Smooth muscle cell (in vitro differentiated cells): Measurements from ENCODE around the gene BIK. TPM values are rescaled to one million over a fixed set of nuclear protein-coding genes. Genes with fewer than 3 reads are reported as not detected.

Experiments used
- DNase-seq: peaks from one replicate; lab custom pipeline; 2025; ENCODE audit not compliant: unreplicated experiment; lab: John Stamatoyannopoulos, UW
- H2AFZ ChIP-seq: fragments of 200-600 bp; sonication (generic); 2 replicates; pipeline ENCODE4 v1.6.0; 2016; ENCODE audit warnings: antibody characterized with exemption, low read depth, mild to moderate bottlenecking
- H3F3A ChIP-seq: fragments of 200-600 bp; sonication (generic); 2 replicates; pipeline ENCODE4 v1.6.0; 2017; ENCODE audit warnings: antibody characterized with exemption, low read depth
- H3K27ac ChIP-seq: fragments of 200-600 bp; sonication (generic); 2 replicates; pipeline ENCODE4 v1.5.1; 2016; ENCODE audit warnings: low read depth, mild to moderate bottlenecking
- H3K27me3 ChIP-seq: fragments of 200-600 bp; sonication (generic); 2 replicates; pipeline ENCODE4 v1.6.1; 2016; ENCODE audit warnings: low read depth, mild to moderate bottlenecking
- H3K36me3 ChIP-seq: fragments of 200-600 bp; sonication (generic); 2 replicates; pipeline ENCODE4 v1.5.1; 2016; ENCODE audit warnings: low read depth
- H3K4me1 ChIP-seq: fragments of 200-600 bp; sonication (generic); 2 replicates; pipeline ENCODE4 v1.5.1; 2016; ENCODE audit warnings: low read depth
- H3K4me2 ChIP-seq: fragments of 200-600 bp; sonication (generic); 2 replicates; pipeline ENCODE4 v1.6.0; 2016; ENCODE audit warnings: mild to moderate bottlenecking
- H3K4me3 ChIP-seq: fragments of 200-600 bp; sonication (generic); 2 replicates; pipeline ENCODE4 v1.5.1; 2016; ENCODE audit warnings: mild to moderate bottlenecking
- H3K79me2 ChIP-seq: fragments of 200-600 bp; sonication (generic); 2 replicates; pipeline ENCODE4 v1.6.0; 2016; ENCODE audit warnings: low read depth, mild to moderate bottlenecking
- H3K9ac ChIP-seq: fragments of 200-600 bp; sonication (generic); 2 replicates; pipeline ENCODE4 v1.6.0; 2016; ENCODE audit warnings: low read depth
- H3K9me3 ChIP-seq: fragments of 200-600 bp; sonication (generic); replicated peaks from 2 replicates; pipeline ENCODE4 v1.5.1; 2016; ENCODE audit warnings: low read depth
- H4K20me1 ChIP-seq: fragments of 200-600 bp; sonication (generic); 2 replicates; pipeline ENCODE4 v1.6.0; 2016; ENCODE audit warnings: low read depth
- WGBS: methylation state at CpG from one replicate; pipeline ENCODE4 v1.1.7; 2016; ENCODE audit warnings: low lambda C conversion rate; 5-methylcytosine and 5-hydroxymethylcytosine counted together
- polyA plus RNA-seq: library from polyadenylated mRNA; unstranded; fragments of >200 nt; fragmentation: Nextera tagmentation; extraction: Ambion mirVana; gene quantifications from 2 replicates; pipeline ENCODE4 v1.2.1, GENCODE V29; 2016
- total RNA-seq: library from RNA; depleted of rRNA; stranded (reverse); fragments of >200 nt; gene quantifications from 2 replicates; pipeline ENCODE4 v1.2.3, GENCODE V29; 2014
- TF ChIP-seq, protein P1 (sequence below): fragments of 200-600 bp; sonication (generic); IDR thresholded peaks from 2 replicates; pipeline ENCODE4 v1.5.1; 2017; ENCODE audit warnings: borderline replicate concordance, mild to moderate bottlenecking, antibody characterized with exemption; ENCODE audit not compliant: insufficient read depth, poor library complexity, severe bottlenecking

Gene BIK
- total and polyA plus RNA-seq, 2 experiments from 2014 or later = 1.9 to 3.9 TPM

DNA sequence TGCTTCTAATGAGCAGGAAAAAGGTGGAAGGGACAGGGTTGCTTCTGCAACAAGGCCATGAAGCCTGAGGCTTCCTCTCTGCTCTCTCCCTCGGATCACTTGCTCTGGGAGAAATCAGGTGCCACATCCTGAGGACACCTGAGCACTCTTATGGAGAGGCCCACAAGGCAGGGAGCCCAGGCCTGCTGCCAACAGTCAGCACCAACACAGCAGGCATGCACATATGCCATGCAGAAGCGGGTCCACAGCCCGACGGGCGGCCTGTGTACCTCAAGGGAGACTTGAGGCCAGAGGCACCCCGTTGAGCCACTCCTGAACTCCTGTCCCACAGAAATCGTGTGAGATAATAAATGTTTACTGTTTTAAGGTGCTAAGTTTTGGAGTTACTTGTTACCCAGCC, 66.9 kb downstream of the BIK start:
- no peaks in the 10 kb centered on the region for H4K20me1 ChIP-seq
- H3K36me3 ChIP-seq = no peaks in the 10 kb centered on the region
- no peaks in the 10 kb centered on the region for H3K27me3 ChIP-seq
- 96% methylated on average over 7 of the region's 7 CpGs for WGBS
- H3K9me3 ChIP-seq = no peaks in the 10 kb centered on the region
- no peak overlapping the region for H3K4me2 ChIP-seq
- no peak for DNase-seq
- H3K4me1 ChIP-seq = no peaks in the 10 kb centered on the region
- no peak overlapping the region for H2AFZ ChIP-seq
- no peak overlapping the region for H3K27ac ChIP-seq
- TF ChIP-seq, protein P1, sequence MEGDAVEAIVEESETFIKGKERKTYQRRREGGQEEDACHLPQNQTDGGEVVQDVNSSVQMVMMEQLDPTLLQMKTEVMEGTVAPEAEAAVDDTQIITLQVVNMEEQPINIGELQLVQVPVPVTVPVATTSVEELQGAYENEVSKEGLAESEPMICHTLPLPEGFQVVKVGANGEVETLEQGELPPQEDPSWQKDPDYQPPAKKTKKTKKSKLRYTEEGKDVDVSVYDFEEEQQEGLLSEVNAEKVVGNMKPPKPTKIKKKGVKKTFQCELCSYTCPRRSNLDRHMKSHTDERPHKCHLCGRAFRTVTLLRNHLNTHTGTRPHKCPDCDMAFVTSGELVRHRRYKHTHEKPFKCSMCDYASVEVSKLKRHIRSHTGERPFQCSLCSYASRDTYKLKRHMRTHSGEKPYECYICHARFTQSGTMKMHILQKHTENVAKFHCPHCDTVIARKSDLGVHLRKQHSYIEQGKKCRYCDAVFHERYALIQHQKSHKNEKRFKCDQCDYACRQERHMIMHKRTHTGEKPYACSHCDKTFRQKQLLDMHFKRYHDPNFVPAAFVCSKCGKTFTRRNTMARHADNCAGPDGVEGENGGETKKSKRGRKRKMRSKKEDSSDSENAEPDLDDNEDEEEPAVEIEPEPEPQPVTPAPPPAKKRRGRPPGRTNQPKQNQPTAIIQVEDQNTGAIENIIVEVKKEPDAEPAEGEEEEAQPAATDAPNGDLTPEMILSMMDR = no peak
- no peaks in the 10 kb centered on the region for H3K79me2 ChIP-seq
- no peaks in the 10 kb centered on the region for H3F3A ChIP-seq
- H3K4me3 ChIP-seq = no peak overlapping the region
- no peak overlapping the region for H3K9ac ChIP-seq

Other genes starting within 250 kb of the BIK start
- 26.3 and 34.7 TPM in 2 replicates for gene PACSIN2, start 95.6 kb upstream of the BIK start, total RNA-seq
- gene PACSIN2, start 95.6 kb upstream of the BIK start, polyA plus RNA-seq = 41.1 and 53.9 TPM in 2 replicates
- 12.7 and 16.2 TPM in 2 replicates for gene TTLL1, start 21.4 kb upstream of the BIK start, total RNA-seq
- 14.6 and 17.7 TPM in 2 replicates for gene TTLL1, start 21.4 kb upstream of the BIK start, polyA plus RNA-seq
- 8.2 and 9.3 TPM in 2 replicates for gene MCAT, start 32.6 kb downstream of the BIK start, total RNA-seq
- gene MCAT, start 32.6 kb downstream of the BIK start, polyA plus RNA-seq = 15.3 and 16.1 TPM in 2 replicates
- gene TSPO, start 40.8 kb downstream of the BIK start, total RNA-seq = 154 and 170 TPM in 2 replicates
- gene TSPO, start 40.8 kb downstream of the BIK start, polyA plus RNA-seq = 234 and 251 TPM in 2 replicates
- 19.1 and 23.5 TPM in 2 replicates for gene TTLL12, start 76.4 kb downstream of the BIK start, total RNA-seq
- 31.6 and 39.1 TPM in 2 replicates for gene TTLL12, start 76.4 kb downstream of the BIK start, polyA plus RNA-seq
- 5.1 and 13.4 TPM in 2 replicates for gene SCUBE1, start 232.6 kb downstream of the BIK start, total RNA-seq
- gene SCUBE1, start 232.6 kb downstream of the BIK start, polyA plus RNA-seq = 7.2 and 16.3 TPM in 2 replicates